ENCODE measurements around the gene SRP72. TPM values are rescaled to one million over a fixed set of nuclear protein-coding genes. Genes with fewer than 3 reads are reported as not detected.

Gene SRP72
- total RNA-seq, 2 experiments from 2014 or later, result 131 to 132 TPM

GRCh38 chr4:56544573-56545131, 77.2 kb downstream of the SRP72 start:
- ChIA-PET POLR2A (interaction anchor here (0.7 kb wide), 1 partner anchor 1002 kb away, joined by 3 read pairs; no protein-coding TSS in a partner anchor), CTCF (interaction anchor here (0.6 to 2.0 kb wide), 10 partner anchors 9 to 436 kb away, joined by 3 to 8 read pairs (median 3); a partner anchor contains a TSS)
- ATAC-seq (peak; percentile 100), DNase-seq (peak; percentile 85)
- Mint-ChIP-seq H3K9me3 (ENCODE audit: insufficient read depth) (no peaks in the 10 kb centered on the region), H3K4me3 (peak overlapping the region; percentile 66), H3K4me1 (ENCODE audit: low read depth) (peaks cover 20% of the 10 kb centered on the region), H3K27ac (no peak overlapping the region), H3K27me3 (ENCODE audit: low read depth) (peaks cover 12% of the 10 kb centered on the region), H3K36me3 (ENCODE audit: low read depth) (peaks cover 2% of the 10 kb centered on the region)

- peaks cover 6% of the 10 kb centered on the region for H3K27me3 Mint-ChIP-seq (ENCODE audit: low read depth)
- H3K9me3 Mint-ChIP-seq (ENCODE audit: insufficient read depth), result no peaks in the 10 kb centered on the region
- DNase-seq (no peak), ATAC-seq (no peak)
- peaks cover 8% of the 10 kb centered on the region for H3K4me1 Mint-ChIP-seq (ENCODE audit: low read depth)
- POLR2A ChIA-PET, result no interaction called here
- no peak overlapping the region for H3K4me3 Mint-ChIP-seq
- CTCF ChIA-PET, result no interaction called here
- peaks cover 4% of the 10 kb centered on the region for H3K36me3 Mint-ChIP-seq (ENCODE audit: low read depth)
- no peak overlapping the region for H3K27ac Mint-ChIP-seq
Observed at GRCh38 chr4:56550642-56551041, 83.2 kb downstream of the SRP72 start.

GRCh38 chr4:56551516-56551915, 84.1 kb downstream of the SRP72 start:
- peaks cover 8% of the 10 kb centered on the region for H3K4me1 Mint-ChIP-seq (ENCODE audit: low read depth)
- no peak for DNase-seq
- ATAC-seq, result no peak
- peaks cover 4% of the 10 kb centered on the region for H3K36me3 Mint-ChIP-seq (ENCODE audit: low read depth)
- ChIA-PET POLR2A (no interaction called here), CTCF (no interaction called here)
- H3K27me3 Mint-ChIP-seq (ENCODE audit: low read depth), result peaks cover 11% of the 10 kb centered on the region
- H3K4me3 Mint-ChIP-seq, result no peak overlapping the region
- no peaks in the 10 kb centered on the region for H3K9me3 Mint-ChIP-seq (ENCODE audit: insufficient read depth)
- no peak overlapping the region for H3K27ac Mint-ChIP-seq

- ChIA-PET CTCF (interaction anchor here (2.1 kb wide), 1 partner anchor 284 kb away, joined by 5 read pairs; no protein-coding TSS in a partner anchor), POLR2A (interaction anchor here (0.7 to 0.9 kb wide), 2 partner anchors 123 to 428 kb away, joined by 4 to 5 read pairs; no protein-coding TSS in a partner anchor)
- H3K4me1 Mint-ChIP-seq (ENCODE audit: low read depth), result peaks cover 8% of the 10 kb centered on the region
- H3K27ac Mint-ChIP-seq, result no peak overlapping the region
- DNase-seq (no peak), ATAC-seq (no peak)
- H3K27me3 Mint-ChIP-seq (ENCODE audit: low read depth), result peaks cover 11% of the 10 kb centered on the region
- H3K4me3 Mint-ChIP-seq, result no peak overlapping the region
- peaks cover 4% of the 10 kb centered on the region for H3K36me3 Mint-ChIP-seq (ENCODE audit: low read depth)
- H3K9me3 Mint-ChIP-seq (ENCODE audit: insufficient read depth), result no peaks in the 10 kb centered on the region
Observed at GRCh38 chr4:56552273-56552672, 84.9 kb downstream of the SRP72 start.

Other genes starting within 250 kb of the SRP72 start
- 1 to 10 TPM; 8.5 to 9.9 TPM for gene AASDH, start 80.1 kb upstream of the SRP72 start, total RNA-seq
- 10 to 100 TPM; 29.0 to 32.5 TPM for gene PPAT, start 32.0 kb upstream of the SRP72 start, total RNA-seq
- gene PAICS, start 31.4 kb upstream of the SRP72 start, total RNA-seq, result 100 to 1,000 TPM; 180 to 188 TPM
- gene ARL9, start 38.2 kb downstream of the SRP72 start, total RNA-seq, result under 1 TPM; 0.16 to 0.18 TPM
- gene HOPX, start 213.7 kb downstream of the SRP72 start, total RNA-seq, result 10 to 100 TPM; 63.6 to 67.4 TPM